Heart left ventricle (tissue), 16 donors: ENCODE data around the gene LGI1. TPM values are rescaled to one million over a fixed set of nuclear protein-coding genes. Genes with fewer than 3 reads are reported as not detected.

ENCODE experiments used
- ATAC-seq, 4 donors: fragments of 200-7000 bp; cut with Tn5 transposase; one replicate each; pipeline ENCODE4 v1.9.1; 2020 to 2022; ENCODE audit warnings: moderate library complexity in 4 of 4, mild to moderate bottlenecking in 3 of 4, moderate number of reproducible peaks in 1 of 4
- DNase-seq, 5 donors: peaks; one replicate each; pipeline ENCODE4 v3.0.0-alpha.2; 2020
- H3K27ac ChIP-seq, 12 donors: fragments of 200-600 bp; sonication (generic) in 4 of 12; one replicate each; pipeline versions ENCODE4 v1.5.0 to v1.8.0; 2016 to 2022; ENCODE audit warnings: mild to moderate bottlenecking in 2 of 12
- H3K27me3 ChIP-seq, 9 donors: fragments of 200-600 bp; sonication (generic) in 2 of 9; one replicate each; pipeline versions ENCODE4 v1.5.1 to v1.8.0; 2016 to 2022; ENCODE audit warnings: mild to moderate bottlenecking in 3 of 9
- H3K36me3 ChIP-seq, 9 donors: fragments of 200-600 bp; sonication (generic) in 2 of 9; one replicate each; pipeline versions ENCODE4 v1.5.0 to v1.8.0; 2018 to 2022; ENCODE audit warnings: mild to moderate bottlenecking in 2 of 9
- H3K4me1 ChIP-seq, 12 donors: fragments of 200-600 bp; sonication (generic) in 4 of 12; one replicate each; pipeline versions ENCODE4 v1.5.0 to v1.8.0; 2016 to 2022; ENCODE audit warnings: mild to moderate bottlenecking in 3 of 12
- H3K4me3 ChIP-seq, 12 donors: fragments of 200-600 bp; sonication (generic) in 4 of 12; one replicate each; pipeline versions ENCODE4 v1.5.0 to v1.8.0; 2017 to 2022; ENCODE audit warnings: mild to moderate bottlenecking in 9 of 12, moderate library complexity in 4 of 12
- H3K9me3 ChIP-seq, 12 donors: fragments of 200-600 bp; sonication (generic) in 4 of 12; one replicate each; pipeline versions ENCODE4 v1.5.0 to v1.8.0; 2016 to 2022; ENCODE audit warnings: mild to moderate bottlenecking in 1 of 12
- CTCF ChIP-seq, 12 donors: fragments of 200-600 bp; sonication (generic) in 4 of 12; IDR thresholded peaks; one replicate each; pipeline versions ENCODE4 v1.5.0 to v1.8.0; 2018 to 2022; ENCODE audit warnings: antibody characterized with exemption in 12 of 12, mild to moderate bottlenecking in 5 of 12
- POLR2A ChIP-seq, 2 donors: fragments of 450-650 bp; IDR thresholded peaks; one replicate each; pipeline ENCODE4 v1.6.1; 2017; ENCODE audit warnings: antibody characterized with exemption in 2 of 2, mild to moderate bottlenecking in 2 of 2, moderate library complexity in 2 of 2
- WGBS, 4 donors: extraction: QIAGEN DNeasy Blood & Tissue Kit in 2 of 4; methylation state at CpG; one replicate each; pipeline versions ENCODE4 v1.1.5 to v1.1.7; 2013 to 2018; 5-methylcytosine and 5-hydroxymethylcytosine counted together
- intact Hi-C, 10 donors: fragments of 100-400 bp; cut with DNase I; formaldehyde crosslinking; loops; one replicate each; pipeline versions ENCODE4 v1.11.1 to v1.14.2; 2022
- polyA plus RNA-seq, 2 donors: library from polyadenylated mRNA; stranded (reverse); fragments of 200-250 nt; gene quantifications; one replicate each; pipeline ENCODE4 v1.2.3, GENCODE V29; 2013
- total RNA-seq, 9 donors: library from RNA; depleted of rRNA in 2 of 9; stranded (reverse); fragments of >200 nt in 2 of 9; fragmentation: NEBNext Ultra II Directional in 3 of 9; extraction: Animal tissue kit (Norgen Biotek cat#: 25700) in 3 of 9; gene quantifications; one replicate each; pipeline versions ENCODE4 v1.1.0 to v1.2.4, GENCODE V29; 2016 to 2023
- donor health status: ischemic (EF 13 %, LVEDD 7.1; RV severe dilation, severe dysfunction).
- donor health status: healthy with polysubstance abuse.
- donor health status: DM: no; HTN: yes; CAD: no.
- donor health status: DM: no; HTN: no; CAD: no.
- donor health status: ischemic (EF 25% LVEDD 6.9; RV normal size, moderate dysfunction).
- donor health status: ischemic (EF 25% LVEDD 5.7; RV mildly dilated, moderate dysfunction).
- donor health status: healthy.
- donor health status: DM: yes; HTN: yes; CAD: no.
- donor health status: ischemic (EF 35%, LVEDD 5.7; RV mildly dilated, moderate dysfunction).
- donor health status: nonischemic (EF 11% LVEDD 7.7; RV severe dilation, severe dysfunction).
- donor health status: DM: yes; HTN: yes; CAD: no.
- donor health status: PGD.
- donor health status: ischemic (EF 29% LVEDD 5.4; RV normal size, mild dysfunction).
- donor health status: nonischemic (EF 23%, LVEDD 6.1; RV moderate dilation, normal function).

LGI1 gene
- total and polyA plus RNA-seq, 11 donors: 0.30 to 0.57 (median 0.52) TPM; not detected in 8

GRCh38 chr10:93777092-93777491 lies 19.4 kb downstream of the LGI1 start:
- Histone ChIP-seq H3K27ac (no peak overlapping the region), H3K9me3 (no peaks in the 10 kb centered on the region), H3K36me3 (no peaks in the 10 kb centered on the region), H3K4me1 (no peaks in the 10 kb centered on the region), H3K27me3 (no peaks in the 10 kb centered on the region), H3K4me3 (no peak overlapping the region)
- DNase-seq: no peak
- 32 to 39% (median 37%) methylated on average over 2 of the region's 2 CpGs for WGBS, 4 donors
- TF ChIP-seq POLR2A (IDR thresholded peaks at IDR 0.05) (no peak), CTCF (IDR thresholded peaks at IDR 0.05) (no peak)
- no peak for ATAC-seq
- intact Hi-C loops: no loop called here

- Histone ChIP-seq H3K27ac (no peak overlapping the region), H3K9me3 (no peaks in the 10 kb centered on the region), H3K4me1 (no peaks in the 10 kb centered on the region), H3K4me3 (no peak overlapping the region), H3K36me3 (no peaks in the 10 kb centered on the region), H3K27me3 (no peaks in the 10 kb centered on the region)
- intact Hi-C loops: no loop called here
- no peak for DNase-seq
- TF ChIP-seq POLR2A (IDR thresholded peaks at IDR 0.05): no peak
- no peak for TF ChIP-seq CTCF (IDR thresholded peaks at IDR 0.05)
- WGBS, 4 donors: 41 to 62% (median 58%) methylated on average over 2 of the region's 2 CpGs
- no peak for ATAC-seq
Observed at GRCh38 chr10:93784059-93784458, 26.3 kb downstream of the LGI1 start.

GRCh38 chr10:93788413-93789208 lies 30.9 kb downstream of the LGI1 start:
- H3K27ac ChIP-seq: no peak overlapping the region
- H3K9me3 ChIP-seq: no peaks in the 10 kb centered on the region
- ATAC-seq (no peak), DNase-seq (no peak)
- H3K27me3 ChIP-seq: peaks cover 0 to 2% (median 0%) of the 10 kb centered on the region in 9 donors
- H3K4me3 ChIP-seq: no peak overlapping the region
- H3K4me1 ChIP-seq: no peaks in the 10 kb centered on the region
- 68 to 73% (median 70%) methylated on average over 3 of the region's 3 CpGs for WGBS, 4 donors
- H3K36me3 ChIP-seq: no peaks in the 10 kb centered on the region
- intact Hi-C loops: no loop called here
- no peak for TF ChIP-seq CTCF (IDR thresholded peaks at IDR 0.05)
- no peak for TF ChIP-seq POLR2A (IDR thresholded peaks at IDR 0.05)

- ATAC-seq: no peak
- 25 to 42% (median 34%) methylated on average over 3 of the region's 3 CpGs for WGBS, 4 donors
- no peaks in the 10 kb centered on the region for H3K36me3 ChIP-seq
- no peaks in the 10 kb centered on the region for H3K9me3 ChIP-seq
- H3K27ac ChIP-seq: no peak overlapping the region
- intact Hi-C loops: no loop called here
- DNase-seq: no peak
- TF ChIP-seq POLR2A (IDR thresholded peaks at IDR 0.05) (no peak), CTCF (IDR thresholded peaks at IDR 0.05) (no peak)
- no peaks in the 10 kb centered on the region for H3K4me1 ChIP-seq
- peaks cover 0 to 3% (median 0%) of the 10 kb centered on the region in 9 donors for H3K27me3 ChIP-seq
- H3K4me3 ChIP-seq: no peak overlapping the region
Observed at GRCh38 chr10:93790439-93790838, 32.7 kb downstream of the LGI1 start.
